Brain pericyte (primary cell): ENCODE data around the gene TSKU.
"Not testable (repeated sequence)": the region's sequence is repeated elsewhere in the genome, so short reads cannot be mapped to it uniquely, and the experiment has no call there.

Source experiments
- DNase-seq: peaks from one replicate; pipeline ENCODE4 v3.0.0-alpha.2; 2012; ENCODE audit warnings: low read depth, low spot score

TSKU gene

DNA sequence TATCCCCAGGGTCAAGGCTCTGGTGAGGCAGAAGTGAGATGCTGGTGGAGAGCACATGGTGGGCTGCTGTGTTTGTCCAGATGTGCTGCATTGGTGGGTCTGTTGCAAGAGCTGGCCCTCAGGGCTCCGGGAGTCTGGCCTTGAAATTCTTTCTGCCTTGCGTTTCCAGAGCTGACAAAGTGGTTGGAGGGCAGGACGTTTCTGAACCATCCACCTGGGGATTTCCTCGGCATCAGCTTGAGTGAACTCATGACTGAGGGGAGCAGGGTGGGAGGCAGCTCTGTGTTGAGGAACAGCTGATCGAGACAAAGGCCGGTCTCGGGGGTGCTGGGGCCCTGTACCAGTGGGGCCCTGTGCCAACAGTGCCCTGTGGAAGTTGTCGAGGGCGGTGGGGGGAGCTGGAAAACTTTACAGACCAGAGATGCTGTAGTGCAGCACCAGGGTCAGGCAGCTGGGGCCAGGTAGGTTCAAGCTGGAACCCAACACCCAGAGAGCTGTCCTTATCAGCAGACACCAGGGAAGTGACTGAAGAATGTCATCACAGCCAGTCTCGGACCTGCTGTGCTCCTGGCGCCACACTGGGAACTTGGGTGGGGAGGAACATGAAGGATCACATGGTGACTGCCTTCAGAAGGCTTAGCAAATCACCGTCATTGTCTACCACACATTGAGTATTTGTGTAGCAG is 4.9 kb downstream of the TSKU start:
- DNase-seq: peak; percentile 82

DNA sequence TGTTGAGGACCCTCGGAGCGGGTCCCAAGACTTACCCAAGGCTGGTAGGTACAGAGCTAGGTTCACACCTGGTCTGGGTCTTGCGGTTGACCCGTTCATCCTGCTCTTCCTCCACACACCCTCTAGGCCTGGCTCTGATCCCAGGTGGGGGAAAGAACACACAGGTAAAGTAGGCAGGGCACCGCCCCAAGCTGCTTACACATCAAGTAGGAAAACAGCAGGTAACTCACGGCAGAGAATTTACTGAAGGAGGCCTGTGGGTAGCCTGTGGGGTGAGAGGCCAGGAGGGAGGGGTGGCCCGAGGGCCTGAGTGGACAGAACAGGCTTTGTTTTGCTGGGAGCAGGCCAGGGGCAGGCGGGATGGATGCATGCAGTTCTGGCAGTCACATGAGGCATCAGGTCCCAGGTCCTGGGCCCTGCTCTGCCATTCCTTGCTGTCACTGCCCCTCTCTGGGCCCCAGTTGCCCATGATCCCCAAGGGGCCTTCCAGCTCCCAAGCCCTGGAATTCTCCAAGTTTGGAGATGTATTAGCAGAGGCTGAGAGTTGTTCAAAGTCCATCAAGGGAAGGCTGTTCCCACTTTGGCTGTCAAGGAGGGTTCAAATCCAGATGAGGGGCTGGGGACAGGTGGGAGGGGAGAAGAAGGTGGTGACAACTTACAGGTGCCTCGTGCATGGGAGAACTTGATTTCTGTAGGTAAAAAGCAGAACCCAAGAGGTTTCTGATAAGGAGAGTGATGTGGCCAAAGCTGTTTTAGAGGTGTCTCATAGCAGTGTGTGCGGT is 5.7 kb downstream of the TSKU start:
- DNase-seq: no peak

DNA sequence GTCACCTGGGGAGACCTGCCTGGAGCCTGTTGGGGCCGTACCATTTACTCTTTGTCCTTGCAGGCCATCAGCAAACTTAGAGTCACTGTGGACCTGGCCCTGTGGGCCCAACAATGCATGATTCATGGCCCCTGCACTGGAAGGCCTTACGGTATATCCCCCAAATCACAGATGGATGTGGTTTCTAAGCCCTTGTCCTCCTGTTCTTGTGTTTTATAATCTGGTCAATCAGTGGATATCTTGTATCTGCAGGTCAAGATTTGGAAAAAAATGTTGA is 6.2 kb downstream of the TSKU start:
- no peak for DNase-seq

DNA sequence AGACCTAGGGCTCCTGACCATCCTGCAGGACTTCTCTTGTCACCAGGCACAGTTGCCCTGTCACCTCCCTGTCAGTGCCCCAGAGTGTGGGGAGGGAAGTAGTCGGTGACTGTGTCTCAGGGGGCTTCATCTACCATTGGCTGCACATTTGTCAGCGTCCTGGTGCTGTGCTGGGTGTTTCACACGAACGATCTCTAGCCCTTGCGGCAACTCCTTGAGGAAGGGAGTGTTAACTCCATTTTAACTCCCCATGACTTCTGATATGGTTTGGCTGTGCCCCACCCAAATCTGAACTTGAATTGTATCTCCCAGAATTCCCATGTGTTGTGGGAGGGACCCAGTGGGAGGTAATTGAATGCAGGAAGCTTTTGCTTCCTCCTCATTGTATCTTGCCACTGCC is 7.1 kb downstream of the TSKU start:
- no peak for DNase-seq

DNA sequence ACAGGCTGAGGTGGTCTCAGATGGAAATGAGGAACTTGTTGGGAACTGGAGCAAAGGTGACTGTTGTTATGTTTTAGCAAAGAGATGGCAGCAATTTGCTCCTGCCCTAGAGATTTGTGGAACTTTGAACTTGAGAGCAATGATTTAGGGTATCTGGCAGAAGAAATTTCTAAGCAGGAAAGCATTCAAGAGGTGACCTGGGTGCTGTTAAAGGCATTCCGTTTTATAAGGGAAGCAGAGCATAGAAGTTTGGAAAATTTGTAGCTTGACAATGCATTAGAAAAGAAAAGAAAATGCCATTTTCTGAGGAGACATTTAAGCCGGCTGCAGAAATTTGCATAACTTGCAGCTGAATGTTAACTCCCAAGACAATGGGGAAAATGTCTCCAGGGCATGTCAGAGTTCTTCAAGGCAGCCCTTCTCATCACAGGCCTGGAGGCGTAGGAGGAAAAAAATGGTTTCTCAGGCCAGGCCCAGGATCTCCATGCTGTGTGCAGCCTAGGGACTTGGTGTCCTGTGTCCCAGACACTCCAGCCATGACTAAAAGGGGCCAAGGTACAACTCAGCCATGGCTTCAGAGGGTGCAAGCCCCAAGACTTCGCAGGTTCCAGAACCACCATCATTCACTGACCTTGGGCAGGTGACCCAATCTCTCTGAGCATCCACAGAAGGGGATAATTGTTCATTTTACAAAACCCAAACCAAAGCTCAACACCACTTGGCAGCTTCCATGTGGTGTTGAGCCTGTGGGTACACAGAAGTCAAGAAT is 8.0 kb downstream of the TSKU start:
- not testable (repeated sequence) for DNase-seq

GRCh38 chr11:76791861-76792260 is 8.7 kb downstream of the TSKU start:
- peak; percentile 81 for DNase-seq

- DNase-seq: no peak
These were observed 9.5 kb downstream of the TSKU start for GRCh38 chr11:76792505-76793264.

DNA sequence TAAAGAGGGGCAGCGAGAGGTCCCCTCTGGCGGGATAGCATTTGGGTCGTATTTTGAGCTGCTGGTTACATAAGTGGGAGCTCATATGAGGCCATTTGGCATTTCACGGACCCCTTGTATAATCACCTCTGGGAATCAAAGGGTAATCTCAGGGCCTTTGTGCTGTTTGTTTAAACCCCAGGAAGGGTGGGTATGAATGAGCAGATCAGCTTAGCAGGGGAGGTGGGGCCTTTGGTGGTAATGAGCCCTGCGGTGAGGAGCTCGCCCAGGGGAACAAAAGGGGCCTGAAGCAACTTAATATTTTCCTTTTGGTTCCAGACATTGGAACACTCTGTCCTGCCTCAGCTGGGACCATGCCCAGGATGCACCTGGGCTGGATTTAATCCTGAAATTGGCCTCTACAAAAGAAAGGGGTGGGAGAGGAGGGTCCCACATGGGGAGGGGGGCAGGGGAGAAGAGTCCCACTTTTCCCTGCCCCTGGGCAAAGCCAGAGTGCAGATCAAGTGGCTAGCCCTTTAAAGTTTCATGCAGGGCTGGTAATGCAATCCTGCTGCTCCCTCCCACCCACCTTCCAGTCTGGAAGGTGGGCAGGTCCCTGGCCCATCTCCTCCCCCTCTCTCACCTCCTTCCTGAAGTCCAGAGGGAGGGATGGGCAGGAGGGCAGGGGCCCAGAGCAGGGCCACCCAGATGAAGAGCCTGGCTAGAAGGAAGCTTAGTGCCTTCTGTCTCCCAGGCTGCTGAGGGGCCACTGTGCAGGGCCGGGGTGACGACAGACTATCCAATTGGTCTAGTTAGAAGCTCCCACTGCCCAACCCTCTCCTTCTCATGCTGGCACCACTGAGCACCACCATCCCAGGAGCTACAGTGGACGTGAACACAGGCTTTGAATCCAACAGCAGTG is 10.5 kb downstream of the TSKU start:
- no peak for DNase-seq

DNA sequence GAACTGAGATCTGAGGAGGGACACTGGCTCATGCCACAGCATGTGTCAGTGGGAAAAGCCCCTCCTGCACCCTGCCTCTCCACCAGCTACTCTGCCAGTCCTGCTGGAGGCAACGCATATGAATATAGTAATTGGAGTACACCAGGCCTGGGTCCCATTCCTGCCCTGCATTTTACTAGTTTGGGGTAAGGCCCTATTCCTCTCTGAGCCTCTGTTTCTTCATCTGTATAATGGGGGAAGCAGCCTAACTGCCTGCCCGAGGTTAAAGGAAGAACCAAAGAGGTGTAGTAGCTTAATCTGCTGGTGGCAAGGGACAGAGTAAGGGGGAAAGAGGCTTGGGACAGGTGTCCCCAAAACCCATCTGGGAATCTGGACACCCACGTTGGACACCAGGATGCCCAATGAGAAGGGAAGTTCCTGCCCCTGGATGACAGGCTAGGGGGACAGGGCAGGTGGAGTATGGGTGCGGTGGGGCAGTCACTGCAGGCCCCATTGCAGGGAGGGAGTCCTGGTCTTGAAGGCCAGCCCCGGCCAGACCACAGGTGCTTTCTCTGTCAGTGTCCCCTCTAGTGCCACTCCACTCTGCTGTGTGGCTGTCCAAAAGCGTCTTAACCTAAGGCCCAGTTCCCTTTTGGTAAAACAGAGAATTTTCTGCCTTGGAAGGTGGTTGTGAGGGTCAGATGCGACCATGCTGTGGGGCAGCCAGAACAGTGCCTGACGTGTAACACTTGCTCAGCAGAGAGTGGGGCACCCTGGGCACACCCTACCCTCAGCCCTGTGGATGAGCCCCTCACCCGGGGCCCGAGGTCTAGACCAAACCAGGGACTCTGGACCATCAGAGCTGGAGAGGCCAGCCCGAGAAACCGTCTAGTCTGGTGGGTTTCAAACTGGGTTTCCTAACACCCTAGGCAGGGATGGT is 11.5 kb downstream of the TSKU start:
- no peak for DNase-seq

- DNase-seq: no peak
These were observed 12.3 kb downstream of the TSKU start for GRCh38 chr11:76795290-76795935.

- DNase-seq: no peak
These were observed 12.8 kb downstream of the TSKU start for GRCh38 chr11:76795936-76796441.

DNA sequence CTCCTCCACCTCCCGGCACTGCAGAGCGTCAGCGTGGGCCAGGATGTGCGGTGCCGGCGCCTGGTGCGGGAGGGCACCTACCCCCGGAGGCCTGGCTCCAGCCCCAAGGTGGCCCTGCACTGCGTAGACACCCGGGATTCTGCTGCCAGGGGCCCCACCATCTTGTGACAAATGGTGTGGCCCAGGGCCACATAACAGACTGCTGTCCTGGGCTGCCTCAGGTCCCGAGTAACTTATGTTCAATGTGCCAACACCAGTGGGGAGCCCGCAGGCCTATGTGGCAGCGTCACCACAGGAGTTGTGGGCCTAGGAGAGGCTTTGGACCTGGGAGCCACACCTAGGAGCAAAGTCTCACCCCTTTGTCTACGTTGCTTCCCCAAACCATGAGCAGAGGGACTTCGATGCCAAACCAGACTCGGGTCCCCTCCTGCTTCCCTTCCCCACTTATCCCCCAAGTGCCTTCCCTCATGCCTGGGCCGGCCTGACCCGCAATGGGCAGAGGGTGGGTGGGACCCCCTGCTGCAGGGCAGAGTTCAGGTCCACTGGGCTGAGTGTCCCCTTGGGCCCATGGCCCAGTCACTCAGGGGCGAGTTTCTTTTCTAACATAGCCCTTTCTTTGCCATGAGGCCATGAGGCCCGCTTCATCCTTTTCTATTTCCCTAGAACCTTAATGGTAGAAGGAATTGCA is 13.5 kb downstream of the TSKU start:
- no peak for DNase-seq

DNA sequence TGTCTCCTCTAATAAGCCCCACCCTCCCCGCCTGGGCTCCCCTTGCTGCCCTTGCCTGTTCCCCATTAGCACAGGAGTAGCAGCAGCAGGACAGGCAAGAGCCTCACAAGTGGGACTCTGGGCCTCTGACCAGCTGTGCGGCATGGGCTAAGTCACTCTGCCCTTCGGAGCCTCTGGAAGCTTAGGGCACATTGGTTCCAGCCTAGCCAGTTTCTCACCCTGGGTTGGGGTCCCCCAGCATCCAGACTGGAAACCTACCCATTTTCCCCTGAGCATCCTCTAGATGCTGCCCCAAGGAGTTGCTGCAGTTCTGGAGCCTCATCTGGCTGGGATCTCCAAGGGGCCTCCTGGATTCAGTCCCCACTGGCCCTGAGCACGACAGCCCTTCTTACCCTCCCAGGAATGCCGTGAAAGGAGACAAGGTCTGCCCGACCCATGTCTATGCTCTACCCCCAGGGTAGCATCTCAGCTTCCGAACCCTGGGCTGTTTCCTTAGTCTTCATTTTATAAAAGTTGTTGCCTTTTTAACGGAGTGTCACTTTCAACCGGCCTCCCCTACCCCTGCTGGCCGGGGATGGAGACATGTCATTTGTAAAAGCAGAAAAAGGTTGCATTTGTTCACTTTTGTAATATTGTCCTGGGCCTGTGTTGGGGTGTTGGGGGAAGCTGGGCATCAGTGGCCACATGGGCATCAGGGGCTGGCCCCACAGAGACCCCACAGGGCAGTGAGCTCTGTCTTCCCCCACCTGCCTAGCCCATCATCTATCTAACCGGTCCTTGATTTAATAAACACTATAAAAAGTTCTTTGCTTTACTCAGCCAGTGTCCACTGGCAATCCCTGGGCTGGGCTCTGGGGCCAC is 14.4 kb downstream of the TSKU start:
- DNase-seq: no peak

- DNase-seq: no peak
These were observed 15.0 kb downstream of the TSKU start for GRCh38 chr11:76798202-76798581.

- DNase-seq: no peak
These were observed 15.5 kb downstream of the TSKU start for GRCh38 chr11:76798671-76799065.

- no peak for DNase-seq
These were observed 16.1 kb downstream of the TSKU start for GRCh38 chr11:76799066-76799804.
